Measurements from ENCODE around the gene ZNF668.
"Not testable (repeated sequence)": the region's sequence is repeated elsewhere in the genome, so short reads cannot be mapped to it uniquely, and the experiment has no call there.

Gene ZNF668

DNA sequence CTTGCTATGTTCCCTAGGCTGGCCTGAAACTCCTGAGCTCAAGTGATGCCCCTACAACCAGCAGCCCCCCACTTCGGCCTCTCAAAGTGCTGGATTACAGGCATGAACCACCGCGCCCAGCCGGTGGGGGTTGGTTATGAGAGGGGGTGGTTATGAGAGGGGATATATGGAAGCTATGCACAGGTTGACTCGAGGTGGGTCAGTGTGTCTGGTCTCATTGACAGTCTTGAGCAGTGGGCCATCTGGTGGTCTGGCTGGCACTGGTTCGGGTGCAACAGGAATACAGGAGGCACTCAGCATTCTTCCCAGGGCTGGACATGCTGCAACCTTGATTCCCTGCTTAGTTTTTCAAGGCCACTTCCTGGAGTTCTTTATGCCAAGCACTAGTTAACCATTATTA is 58.0 kb downstream of the ZNF668 start:
- TF ChIP-seq, protein P1, sequence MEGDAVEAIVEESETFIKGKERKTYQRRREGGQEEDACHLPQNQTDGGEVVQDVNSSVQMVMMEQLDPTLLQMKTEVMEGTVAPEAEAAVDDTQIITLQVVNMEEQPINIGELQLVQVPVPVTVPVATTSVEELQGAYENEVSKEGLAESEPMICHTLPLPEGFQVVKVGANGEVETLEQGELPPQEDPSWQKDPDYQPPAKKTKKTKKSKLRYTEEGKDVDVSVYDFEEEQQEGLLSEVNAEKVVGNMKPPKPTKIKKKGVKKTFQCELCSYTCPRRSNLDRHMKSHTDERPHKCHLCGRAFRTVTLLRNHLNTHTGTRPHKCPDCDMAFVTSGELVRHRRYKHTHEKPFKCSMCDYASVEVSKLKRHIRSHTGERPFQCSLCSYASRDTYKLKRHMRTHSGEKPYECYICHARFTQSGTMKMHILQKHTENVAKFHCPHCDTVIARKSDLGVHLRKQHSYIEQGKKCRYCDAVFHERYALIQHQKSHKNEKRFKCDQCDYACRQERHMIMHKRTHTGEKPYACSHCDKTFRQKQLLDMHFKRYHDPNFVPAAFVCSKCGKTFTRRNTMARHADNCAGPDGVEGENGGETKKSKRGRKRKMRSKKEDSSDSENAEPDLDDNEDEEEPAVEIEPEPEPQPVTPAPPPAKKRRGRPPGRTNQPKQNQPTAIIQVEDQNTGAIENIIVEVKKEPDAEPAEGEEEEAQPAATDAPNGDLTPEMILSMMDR (IDR thresholded peaks at IDR 0.05; ENCODE audit: low read depth, low read length) = no peak
- no peak for DNase-seq (ENCODE audit: low read depth in 2 of 2)
- H3K4me3 ChIP-seq (replicated peaks in 1 of 2; ENCODE audit: low read depth in 2 of 2, low read length in 2 of 2) = no peak overlapping the region

DNA sequence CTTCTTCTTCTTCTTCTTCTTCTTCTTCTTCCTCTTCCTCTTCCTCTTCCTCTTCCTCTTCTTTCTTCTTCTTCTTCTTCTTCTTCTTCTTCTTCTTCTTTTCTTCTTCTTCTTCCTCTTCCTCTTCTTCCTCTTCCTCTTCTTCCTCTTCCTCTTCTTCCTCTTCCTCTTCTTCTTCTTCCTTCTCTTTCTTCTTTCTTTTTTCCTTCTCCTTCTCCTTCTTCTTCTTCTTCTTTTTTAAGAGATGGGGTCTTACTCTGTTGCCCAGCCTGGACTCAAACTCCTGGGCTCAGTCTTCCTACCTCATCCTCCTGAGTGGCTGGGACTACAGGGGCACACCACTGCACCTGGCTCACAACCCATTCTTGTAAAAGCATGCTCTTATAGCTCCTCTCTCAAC is 60.7 kb downstream of the ZNF668 start:
- DNase-seq (ENCODE audit: low read depth in 2 of 2); H3K4me3 ChIP-seq (replicated peaks in 1 of 2; ENCODE audit: low read depth in 2 of 2, low read length in 2 of 2): not testable (repeated sequence)

GRCh38 chr16:31011815-31012214 is 62.2 kb downstream of the ZNF668 start:
- DNase-seq (ENCODE audit: low read depth in 2 of 2); H3K4me3 ChIP-seq (replicated peaks in 1 of 2; ENCODE audit: low read depth in 2 of 2, low read length in 2 of 2): not testable (repeated sequence)

Measured in cardiac fibroblast (primary cell).